ENCODE measurements around the gene APLN. TPM values are rescaled to one million over a fixed set of nuclear protein-coding genes. Genes with fewer than 3 reads are reported as not detected.

Gene APLN
- total RNA-seq, 4 donors from 2014 or later, result 0.16 TPM; not detected in 3

GRCh38 chrX:129606918-129607317 lies 47.8 kb downstream of the APLN start:
- H3K4me3 ChIP-seq (ENCODE audit: low read depth, poor library complexity, severe bottlenecking), result no peak overlapping the region
- intact Hi-C loops (cut with DNase I; ENCODE audit: low total_unique reads), result loop anchor here (10.0 kb wide), 1 partner anchor 118 kb away; no protein-coding TSS in a partner anchor
- TF ChIP-seq POLR2A (IDR thresholded peaks at IDR 0.05) (no peak), CTCF (IDR thresholded peaks at IDR 0.05) (peak in 1 of 3 donors; percentile 79)
- WGBS, 2 donors, result 0 to 4% methylated on average over 4 to 5 of the region's 5 CpGs
- DNase-seq (ENCODE audit: low spot score in 2 of 2), result peak; percentile 47 to 89

GRCh38 chrX:129600981-129601424 lies 53.8 kb downstream of the APLN start:
- 15 to 21% methylated on average over 7 to 11 of the region's 11 CpGs for WGBS, 2 donors
- peak in 1 of 2 donors; percentile 75 for DNase-seq (ENCODE audit: low spot score in 2 of 2)
- no peak overlapping the region for H3K4me3 ChIP-seq (ENCODE audit: low read depth, poor library complexity, severe bottlenecking)
- no peak for TF ChIP-seq POLR2A (IDR thresholded peaks at IDR 0.05)
- intact Hi-C loops (cut with DNase I; ENCODE audit: low total_unique reads), result loop anchor here (10.0 kb wide), 1 partner anchor 124 kb away; no protein-coding TSS in a partner anchor

GRCh38 chrX:129599996-129600395 lies 54.8 kb downstream of the APLN start:
- no peak for TF ChIP-seq POLR2A (IDR thresholded peaks at IDR 0.05)
- TF ChIP-seq CTCF (IDR thresholded peaks at IDR 0.05), result no peak
- WGBS, 2 donors, result 64 to 72% methylated on average over 5 of the region's 5 CpGs
- peak in 1 of 2 donors; percentile 32 for DNase-seq (ENCODE audit: low spot score in 2 of 2)
- H3K4me3 ChIP-seq (ENCODE audit: low read depth, poor library complexity, severe bottlenecking), result no peak overlapping the region
- intact Hi-C loops (cut with DNase I; ENCODE audit: low total_unique reads), result loop anchor here (10.0 kb wide), 1 partner anchor 125 kb away; no protein-coding TSS in a partner anchor

GRCh38 chrX:129599499-129599898 lies 55.3 kb downstream of the APLN start:
- H3K4me3 ChIP-seq (ENCODE audit: low read depth, poor library complexity, severe bottlenecking), result no peak overlapping the region
- no peak for TF ChIP-seq CTCF (IDR thresholded peaks at IDR 0.05)
- TF ChIP-seq POLR2A (IDR thresholded peaks at IDR 0.05), result no peak
- no peak for DNase-seq (ENCODE audit: low spot score in 2 of 2)
- 55 to 74% methylated on average over 5 of the region's 5 CpGs for WGBS, 2 donors
- intact Hi-C loops (cut with DNase I; ENCODE audit: low total_unique reads), result no loop called here

- 77 to 89% methylated on average over 5 of the region's 5 CpGs for WGBS, 2 donors
- no peak overlapping the region for H3K4me3 ChIP-seq (ENCODE audit: low read depth, poor library complexity, severe bottlenecking)
- TF ChIP-seq CTCF (IDR thresholded peaks at IDR 0.05) (no peak), POLR2A (IDR thresholded peaks at IDR 0.05) (no peak)
- intact Hi-C loops (cut with DNase I; ENCODE audit: low total_unique reads), result no loop called here
- no peak for DNase-seq (ENCODE audit: low spot score in 2 of 2)
Observed at GRCh38 chrX:129597905-129598304, 56.9 kb downstream of the APLN start.

GRCh38 chrX:129596077-129596476 lies 58.7 kb downstream of the APLN start:
- no peak for TF ChIP-seq POLR2A (IDR thresholded peaks at IDR 0.05)
- no peak for TF ChIP-seq CTCF (IDR thresholded peaks at IDR 0.05)
- H3K4me3 ChIP-seq (ENCODE audit: low read depth, poor library complexity, severe bottlenecking), result no peak overlapping the region
- intact Hi-C loops (cut with DNase I; ENCODE audit: low total_unique reads), result no loop called here
- WGBS, 2 donors, result 73 to 90% methylated on average over 5 of the region's 5 CpGs
- DNase-seq (ENCODE audit: low spot score in 2 of 2), result no peak

Other genes starting within 250 kb of the APLN start
- 10 to 100 TPM in 2 of 4 donors, 1 to 10 TPM in 2; 8.0 to 13.9 (median 11.2) TPM for gene SMARCA1, start 131.5 kb downstream of the APLN start, total RNA-seq
- gene OCRL, start 114.7 kb downstream of the APLN start, total RNA-seq, result 10 to 100 TPM; 13.2 to 18.0 (median 15.9) TPM
- 1 to 10 TPM; 1.3 to 5.0 (median 2.2) TPM for gene XPNPEP2, start 84.0 kb upstream of the APLN start, total RNA-seq
- gene SASH3, start 125.0 kb upstream of the APLN start, total RNA-seq, result 1 to 10 TPM in 3 of 4 donors, under 1 TPM in 1; 0.25 to 3.4 (median 1.6) TPM
- 10 to 100 TPM; 23.8 to 58.0 (median 40.1) TPM for gene ZDHHC9, start 188.9 kb upstream of the APLN start, total RNA-seq